ENCODE measurements around the gene DIP2C. TPM values are rescaled to one million over a fixed set of nuclear protein-coding genes. Genes with fewer than 3 reads are reported as not detected.

Gene DIP2C
- total RNA-seq, 1 donor from 2014 or later, result 30.8 TPM

- no peaks in the 10 kb centered on the region for H3K36me3 ChIP-seq
- peaks cover 27% of the 10 kb centered on the region for H3K4me1 ChIP-seq
- no peak for TF ChIP-seq CTCF (IDR thresholded peaks at IDR 0.05; ENCODE audit: borderline replicate concordance)
- DNase-seq, result no peak
- no peaks in the 10 kb centered on the region for H3K9me3 ChIP-seq (replicated peaks)
- no peak overlapping the region for H3K4me3 ChIP-seq
- intact Hi-C loops (cut with micrococcal nuclease), result no loop called here
- H3K27ac ChIP-seq (replicated peaks), result no peak overlapping the region
- no peaks in the 10 kb centered on the region for H3K27me3 ChIP-seq (ENCODE audit: low read depth)
Measured at GRCh38 chr10:526651-527312, 162.7 kb downstream of the DIP2C start.

- Histone ChIP-seq H3K4me3 (no peak overlapping the region), H3K36me3 (no peaks in the 10 kb centered on the region), H3K4me1 (peaks cover 34% of the 10 kb centered on the region), H3K9me3 (replicated peaks) (no peaks in the 10 kb centered on the region), H3K27me3 (ENCODE audit: low read depth) (no peaks in the 10 kb centered on the region), H3K27ac (replicated peaks) (no peak overlapping the region)
- intact Hi-C loops (cut with micrococcal nuclease), result no loop called here
- DNase-seq, result no peak
- TF ChIP-seq CTCF (IDR thresholded peaks at IDR 0.05; ENCODE audit: borderline replicate concordance), result no peak
Measured at GRCh38 chr10:525565-526315, 163.7 kb downstream of the DIP2C start.

DNA sequence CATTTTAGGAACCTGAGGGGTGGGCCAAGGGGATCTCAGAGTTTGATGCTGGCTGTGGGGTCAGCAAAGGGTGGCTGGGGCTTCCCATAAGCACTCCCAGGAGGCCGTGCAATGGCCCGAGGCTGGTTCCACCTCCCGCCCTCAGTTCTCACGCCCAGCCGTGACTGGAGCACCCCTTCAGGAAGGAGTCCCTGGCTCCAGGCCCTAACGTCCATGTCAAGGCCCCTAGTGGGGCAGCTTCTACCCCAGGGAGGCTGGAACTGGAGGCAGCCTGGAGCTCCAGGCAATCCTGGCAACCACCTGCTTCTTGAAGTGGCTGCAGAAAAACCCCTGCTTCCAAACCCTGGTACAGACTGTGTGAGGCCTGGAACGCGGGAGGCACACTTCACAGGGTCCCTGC is 165.5 kb downstream of the DIP2C start:
- Histone ChIP-seq H3K4me3 (no peak overlapping the region), H3K27me3 (ENCODE audit: low read depth) (no peaks in the 10 kb centered on the region), H3K4me1 (peaks cover 34% of the 10 kb centered on the region), H3K36me3 (peaks cover 3% of the 10 kb centered on the region), H3K27ac (replicated peaks) (no peak overlapping the region), H3K9me3 (replicated peaks) (no peaks in the 10 kb centered on the region)
- TF ChIP-seq CTCF (IDR thresholded peaks at IDR 0.05; ENCODE audit: borderline replicate concordance), result no peak
- intact Hi-C loops (cut with micrococcal nuclease), result no loop called here
- no peak for DNase-seq

GRCh38 chr10:522350-522749 is 167.1 kb downstream of the DIP2C start:
- H3K4me1 ChIP-seq, result peaks cover 31% of the 10 kb centered on the region
- no peaks in the 10 kb centered on the region for H3K27me3 ChIP-seq (ENCODE audit: low read depth)
- DNase-seq, result no peak
- H3K36me3 ChIP-seq, result peaks cover 3% of the 10 kb centered on the region
- no peak overlapping the region for H3K4me3 ChIP-seq
- TF ChIP-seq CTCF (IDR thresholded peaks at IDR 0.05; ENCODE audit: borderline replicate concordance), result no peak
- no peak overlapping the region for H3K27ac ChIP-seq (replicated peaks)
- H3K9me3 ChIP-seq (replicated peaks), result no peaks in the 10 kb centered on the region
- intact Hi-C loops (cut with micrococcal nuclease), result no loop called here

DNA sequence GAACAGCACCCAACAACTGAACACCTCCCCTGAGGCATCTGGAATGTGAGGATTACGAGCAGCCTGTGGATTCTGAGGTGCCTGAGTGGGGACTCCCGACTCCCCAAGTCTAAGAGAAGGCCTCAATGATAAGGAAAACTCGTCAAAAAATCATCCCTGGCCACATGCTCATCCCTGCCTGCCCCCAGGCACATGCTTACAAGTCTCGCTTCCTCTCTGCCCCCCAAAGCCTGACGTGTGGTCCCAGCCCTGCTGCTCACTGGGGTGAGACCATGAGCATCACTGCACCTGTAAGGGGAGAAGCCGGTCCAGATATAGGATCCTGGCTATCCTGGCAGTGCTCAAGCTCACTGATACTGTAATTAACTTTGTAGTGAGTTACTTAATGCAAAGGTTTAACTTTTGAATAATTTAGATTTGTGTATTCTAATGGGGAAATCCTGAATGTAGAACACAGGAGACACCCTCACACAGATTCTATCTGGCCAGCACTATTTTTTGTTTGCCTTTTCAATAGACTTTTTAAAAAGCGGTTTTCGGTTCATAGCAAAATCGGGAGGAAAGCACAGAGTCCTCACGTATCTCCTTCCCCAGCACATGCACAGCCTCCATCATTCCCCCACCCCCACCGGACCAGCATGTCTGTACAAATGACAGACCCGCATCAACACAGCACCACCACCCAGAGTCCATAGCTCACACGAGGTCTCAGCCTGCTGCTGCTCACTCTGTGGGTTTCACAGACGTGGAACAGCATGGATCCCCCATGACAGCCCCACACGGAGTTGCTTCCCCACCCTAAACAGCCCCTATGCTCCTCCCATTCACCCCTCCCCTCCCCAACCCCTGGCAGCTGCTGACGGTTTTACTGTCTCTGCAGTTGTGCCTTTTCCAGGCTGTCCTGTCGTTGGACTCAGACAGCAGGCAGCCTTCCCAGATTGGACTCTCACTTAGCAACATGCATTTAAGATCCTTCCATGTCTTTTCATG is 167.9 kb downstream of the DIP2C start:
- peak; percentile 43 for DNase-seq

More for the DNA sequence above, 167.9 kb downstream of the DIP2C start:
- no peak for TF ChIP-seq CTCF (IDR thresholded peaks at IDR 0.05; ENCODE audit: borderline replicate concordance)
- H3K4me3 ChIP-seq, result no peak overlapping the region
- no peak overlapping the region for H3K27ac ChIP-seq (replicated peaks)
- intact Hi-C loops (cut with micrococcal nuclease), result no loop called here
- peaks cover 3% of the 10 kb centered on the region for H3K36me3 ChIP-seq
- H3K4me1 ChIP-seq, result peaks cover 31% of the 10 kb centered on the region
- no peaks in the 10 kb centered on the region for H3K9me3 ChIP-seq (replicated peaks)
- H3K27me3 ChIP-seq (ENCODE audit: low read depth), result no peaks in the 10 kb centered on the region
